PC-9 (cell line): ENCODE data around the gene EXT2.

Source experiments
- CTCF ChIP-seq: fragments of 200-600 bp; sonication (generic); conservative IDR thresholded peaks from 2 replicates; pipeline ENCODE4 v1.6.1; 2017; ENCODE audit warnings: mixed run types, antibody characterized with exemption, mild to moderate bottlenecking, moderate library complexity
- EZH2 ChIP-seq: fragments of 200-600 bp; sonication (generic); IDR thresholded peaks from 2 replicates; pipeline ENCODE4 v1.8.0; 2017; ENCODE audit warnings: antibody characterized with exemption, low read depth

GRCh38 chr11:44126304-44126703 is 30.8 kb downstream of the EXT2 start:
- TF ChIP-seq CTCF (no peak), EZH2 (no peak)
